Measurements from ENCODE around the gene GPBP1L1. TPM values are rescaled to one million over a fixed set of nuclear protein-coding genes. Genes with fewer than 3 reads are reported as not detected.
"Not testable (repeated sequence)": the region's sequence is repeated elsewhere in the genome, so short reads cannot be mapped to it uniquely, and the experiment has no call there.

Gene GPBP1L1
- polyA plus RNA-seq, 1 donor (not counting 4 experiments of a cell fraction or from before 2014, with no cell fraction given): 64.1 TPM

DNA sequence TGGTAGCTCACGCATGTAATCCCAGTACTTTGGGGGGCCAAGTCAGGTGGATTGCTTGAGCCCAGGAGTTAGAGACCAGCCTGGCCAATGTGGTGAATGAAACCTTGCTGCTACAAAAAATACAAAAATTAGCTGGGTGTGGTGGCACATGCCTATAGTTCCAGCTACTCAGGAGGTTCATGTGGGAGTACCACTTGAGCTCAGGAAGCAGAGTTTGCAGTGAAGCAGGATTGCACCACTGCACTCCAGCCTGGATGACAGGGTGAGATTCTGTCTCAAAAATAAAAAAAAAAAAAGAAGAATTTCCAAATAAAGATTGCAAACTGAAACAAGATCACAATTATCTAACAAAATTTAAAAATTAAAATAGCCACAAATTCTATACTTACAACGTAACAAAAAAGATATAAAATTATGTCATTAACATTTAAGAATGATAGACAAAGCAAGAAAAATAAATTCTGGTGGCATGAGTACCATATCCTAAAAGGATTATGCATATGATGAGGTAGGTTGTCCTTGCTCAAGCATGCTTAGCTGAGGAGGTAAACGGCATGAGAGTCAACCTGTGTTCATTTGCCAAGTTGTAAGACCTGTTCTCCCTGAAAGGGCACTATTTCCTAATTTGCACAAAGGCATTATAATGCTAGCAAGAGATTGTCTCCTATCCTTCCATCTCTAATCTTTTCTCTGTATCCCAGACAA lies 43.9 kb upstream of the GPBP1L1 start:
- Histone ChIP-seq H3K9me3 (ENCODE audit: control insufficient read depth, low read depth, low read length) (no peaks in the 10 kb centered on the region), H3K4me3 (ENCODE audit: control insufficient read depth in 2 of 3, extremely low read depth in 1 of 3, insufficient read depth in 2 of 3, low read depth in 1 of 3, low read length in 3 of 3) (no peak overlapping the region), H3K4me1 (ENCODE audit: control insufficient read depth, extremely low read depth, insufficient read depth, low read length) (peaks cover 5% of the 10 kb centered on the region), H3K9ac (ENCODE audit: control insufficient read depth, extremely low read depth, insufficient read depth, low read length) (no peak overlapping the region), H2AFZ (ENCODE audit: control insufficient read depth, low read length) (no peak overlapping the region), H4K20me1 (ENCODE audit: control insufficient read depth, extremely low read depth, insufficient read depth, low read length) (no peaks in the 10 kb centered on the region), H3K27me3 (ENCODE audit: control insufficient read depth, extremely low read depth, insufficient read depth, low read length) (no peaks in the 10 kb centered on the region), H3K36me3 (ENCODE audit: control insufficient read depth in 2 of 2, extremely low read depth in 1 of 2, insufficient read depth in 2 of 2, low read length in 2 of 2) (no peaks in the 10 kb centered on the region), H3K4me2 (ENCODE audit: control insufficient read depth, extremely low read depth, insufficient read depth, low read depth, low read length) (no peak overlapping the region), H3K79me2 (ENCODE audit: control insufficient read depth, insufficient read depth, low read length) (no peaks in the 10 kb centered on the region), H3K9me1 (ENCODE audit: control insufficient read depth, extremely low read depth, insufficient read depth, low read length) (no peaks in the 10 kb centered on the region), H3K27ac (ENCODE audit: control insufficient read depth, insufficient read depth, low read length) (no peak overlapping the region)
- DNase-seq (ENCODE audit: low read depth, low spot score) (no peak), FAIRE-seq (peak; percentile 71)
- TF ChIP-seq, protein P1, sequence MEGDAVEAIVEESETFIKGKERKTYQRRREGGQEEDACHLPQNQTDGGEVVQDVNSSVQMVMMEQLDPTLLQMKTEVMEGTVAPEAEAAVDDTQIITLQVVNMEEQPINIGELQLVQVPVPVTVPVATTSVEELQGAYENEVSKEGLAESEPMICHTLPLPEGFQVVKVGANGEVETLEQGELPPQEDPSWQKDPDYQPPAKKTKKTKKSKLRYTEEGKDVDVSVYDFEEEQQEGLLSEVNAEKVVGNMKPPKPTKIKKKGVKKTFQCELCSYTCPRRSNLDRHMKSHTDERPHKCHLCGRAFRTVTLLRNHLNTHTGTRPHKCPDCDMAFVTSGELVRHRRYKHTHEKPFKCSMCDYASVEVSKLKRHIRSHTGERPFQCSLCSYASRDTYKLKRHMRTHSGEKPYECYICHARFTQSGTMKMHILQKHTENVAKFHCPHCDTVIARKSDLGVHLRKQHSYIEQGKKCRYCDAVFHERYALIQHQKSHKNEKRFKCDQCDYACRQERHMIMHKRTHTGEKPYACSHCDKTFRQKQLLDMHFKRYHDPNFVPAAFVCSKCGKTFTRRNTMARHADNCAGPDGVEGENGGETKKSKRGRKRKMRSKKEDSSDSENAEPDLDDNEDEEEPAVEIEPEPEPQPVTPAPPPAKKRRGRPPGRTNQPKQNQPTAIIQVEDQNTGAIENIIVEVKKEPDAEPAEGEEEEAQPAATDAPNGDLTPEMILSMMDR (optimal IDR thresholded peaks at IDR 0.05 in 1 of 3, IDR thresholded peaks at IDR 0.05 in 1 of 3, conservative IDR thresholded peaks at IDR 0.05 in 1 of 3; ENCODE audit: extremely low read depth in 1 of 3, insufficient read depth in 2 of 3, low read length in 3 of 3): no peak
- TF ChIP-seq EZH2 (IDR thresholded peaks at IDR 0.05; ENCODE audit: low read length): no peak
- dilution Hi-C loops (cut with MboI; ENCODE audit: extremely low pct_ligation_motif_present, low sequenced_read_pairs): no loop called here

DNA sequence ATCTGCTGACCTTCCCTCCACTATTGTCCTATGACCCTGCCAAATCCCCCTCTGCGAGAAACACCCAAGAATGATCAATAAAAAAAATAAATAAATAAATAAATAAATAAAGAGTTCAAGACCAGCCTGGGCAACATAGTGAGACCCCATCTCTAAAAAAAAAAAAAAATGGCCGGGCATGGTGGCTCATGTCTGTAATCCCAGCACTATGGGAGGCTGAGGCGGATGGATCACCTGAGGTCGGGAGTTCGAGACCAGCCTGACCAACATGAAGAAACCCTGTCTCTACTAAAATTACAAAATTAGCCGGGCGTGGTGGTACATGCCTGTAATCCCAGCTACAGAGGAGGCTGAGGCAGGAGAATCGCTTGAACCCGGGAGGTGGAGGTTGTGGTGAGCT lies 39.7 kb upstream of the GPBP1L1 start:
- H3K4me3 ChIP-seq (ENCODE audit: control insufficient read depth in 2 of 3, extremely low read depth in 1 of 3, insufficient read depth in 2 of 3, low read depth in 1 of 3, low read length in 3 of 3); H3K9me3 ChIP-seq (ENCODE audit: control insufficient read depth, low read depth, low read length); H3K79me2 ChIP-seq (ENCODE audit: control insufficient read depth, insufficient read depth, low read length); DNase-seq (ENCODE audit: low read depth, low spot score); dilution Hi-C loops (cut with MboI; ENCODE audit: extremely low pct_ligation_motif_present, low sequenced_read_pairs); H3K4me2 ChIP-seq (ENCODE audit: control insufficient read depth, extremely low read depth, insufficient read depth, low read depth, low read length); H3K27me3 ChIP-seq (ENCODE audit: control insufficient read depth, extremely low read depth, insufficient read depth, low read length); H4K20me1 ChIP-seq (ENCODE audit: control insufficient read depth, extremely low read depth, insufficient read depth, low read length); FAIRE-seq; H3K9ac ChIP-seq (ENCODE audit: control insufficient read depth, extremely low read depth, insufficient read depth, low read length); H2AFZ ChIP-seq (ENCODE audit: control insufficient read depth, low read length); H3K36me3 ChIP-seq (ENCODE audit: control insufficient read depth in 2 of 2, extremely low read depth in 1 of 2, insufficient read depth in 2 of 2, low read length in 2 of 2); H3K9me1 ChIP-seq (ENCODE audit: control insufficient read depth, extremely low read depth, insufficient read depth, low read length); H3K27ac ChIP-seq (ENCODE audit: control insufficient read depth, insufficient read depth, low read length); H3K4me1 ChIP-seq (ENCODE audit: control insufficient read depth, extremely low read depth, insufficient read depth, low read length): not testable (repeated sequence)
